Stimulated activated CD4-positive, alpha-beta T cell treated with anti-CD3 and anti-CD28 coated beads, TNF-alpha, amount 100 ng/mL, for 24 hours (primary cell): ENCODE data around the gene SH3BP2.

Source experiments
- DNase-seq, 3 experiments: peaks; one replicate each; pipeline ENCODE4 v3.0.0-alpha.2; 2020; ENCODE audit warnings: low read depth in 3 of 3

SH3BP2 gene

DNA sequence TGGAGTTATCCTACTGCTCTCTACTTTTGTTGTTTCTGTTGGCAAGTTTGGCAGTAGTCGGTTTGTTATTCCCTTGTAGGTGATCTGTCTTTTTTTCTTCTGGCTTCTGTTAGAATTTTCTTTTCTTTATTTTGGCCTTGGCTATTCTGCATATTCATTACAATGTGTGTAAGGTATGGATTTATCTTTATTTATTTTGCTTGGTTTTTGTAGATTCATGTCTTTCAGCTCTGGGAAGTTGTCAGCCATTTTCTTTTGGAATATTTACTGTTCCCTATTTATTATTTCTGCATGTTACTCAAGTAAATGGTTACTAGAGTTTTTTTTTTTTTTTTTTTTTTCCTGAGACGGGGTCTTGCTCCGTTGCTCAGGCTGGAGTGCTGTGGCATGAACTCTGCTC is 63.4 kb downstream of the SH3BP2 start:
- DNase-seq = no peak

- no peak for DNase-seq
Measured at GRCh38 chr4:2857349-2857927, 64.6 kb downstream of the SH3BP2 start.

- no peak for DNase-seq
Measured at GRCh38 chr4:2858451-2859217, 65.7 kb downstream of the SH3BP2 start.

DNA sequence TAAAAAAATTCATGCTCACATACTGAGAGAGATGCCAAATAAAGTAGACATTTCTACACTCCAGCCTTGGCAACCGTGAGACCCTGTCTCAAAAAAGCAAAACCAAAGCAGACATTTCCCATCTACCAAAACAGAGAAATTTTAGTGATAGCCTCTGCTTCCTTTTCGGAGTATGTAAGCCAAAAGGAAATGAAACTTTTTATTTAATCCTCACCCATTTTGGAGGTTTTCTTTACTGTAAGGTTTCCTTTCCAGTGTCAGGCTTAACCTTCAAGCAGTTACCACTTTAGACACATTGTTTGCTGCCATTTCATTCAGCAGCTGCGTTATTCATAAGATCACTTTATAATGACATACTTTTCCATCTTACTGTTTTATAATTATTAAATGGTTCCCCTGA is 66.6 kb downstream of the SH3BP2 start:
- DNase-seq = no peak

DNA sequence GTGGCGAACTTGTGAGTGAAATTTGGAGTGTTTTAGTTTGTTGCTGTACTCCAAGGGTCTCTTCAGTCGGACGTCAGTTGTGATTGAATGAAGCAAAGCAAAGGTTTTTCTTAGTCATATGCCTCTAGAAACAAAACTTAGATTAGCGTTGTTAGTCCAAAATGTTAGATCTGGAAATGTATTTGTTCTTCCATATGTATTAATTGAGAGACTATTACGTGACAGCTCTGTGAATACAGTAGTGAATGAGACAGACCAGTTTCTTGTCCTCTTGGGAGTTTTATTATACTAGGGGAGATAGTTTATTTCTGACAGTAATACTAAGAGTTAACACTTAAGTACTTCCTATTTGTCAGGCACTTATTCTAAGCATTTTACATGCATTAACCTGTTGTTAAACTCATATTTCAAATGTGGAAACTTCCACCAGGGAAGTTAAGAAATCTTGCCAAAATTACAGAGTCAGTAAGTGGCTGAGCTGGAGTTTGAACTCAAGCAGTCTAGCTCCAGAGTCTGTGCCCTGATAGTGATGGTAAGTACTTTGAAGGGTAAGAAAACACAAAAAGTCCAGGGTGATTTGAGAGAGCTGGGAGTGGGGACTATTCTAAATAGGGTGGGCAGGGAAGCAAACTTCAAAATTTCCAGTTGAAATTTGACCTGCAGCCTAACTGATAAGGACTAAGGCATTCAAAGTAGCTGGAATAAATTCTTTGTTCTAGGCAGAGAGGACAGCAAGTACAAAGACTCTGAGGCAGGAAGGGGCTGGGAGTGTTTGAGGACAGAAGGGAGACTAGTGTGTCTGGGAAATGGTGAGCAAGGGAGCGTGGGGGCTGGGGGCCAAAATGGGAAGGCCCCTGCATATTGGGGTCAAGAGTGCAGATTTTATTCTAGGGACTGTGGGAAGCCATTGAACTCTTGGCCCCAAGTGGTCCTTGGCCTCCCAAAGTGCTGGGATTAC is 67.8 kb downstream of the SH3BP2 start:
- no peak for DNase-seq

DNA sequence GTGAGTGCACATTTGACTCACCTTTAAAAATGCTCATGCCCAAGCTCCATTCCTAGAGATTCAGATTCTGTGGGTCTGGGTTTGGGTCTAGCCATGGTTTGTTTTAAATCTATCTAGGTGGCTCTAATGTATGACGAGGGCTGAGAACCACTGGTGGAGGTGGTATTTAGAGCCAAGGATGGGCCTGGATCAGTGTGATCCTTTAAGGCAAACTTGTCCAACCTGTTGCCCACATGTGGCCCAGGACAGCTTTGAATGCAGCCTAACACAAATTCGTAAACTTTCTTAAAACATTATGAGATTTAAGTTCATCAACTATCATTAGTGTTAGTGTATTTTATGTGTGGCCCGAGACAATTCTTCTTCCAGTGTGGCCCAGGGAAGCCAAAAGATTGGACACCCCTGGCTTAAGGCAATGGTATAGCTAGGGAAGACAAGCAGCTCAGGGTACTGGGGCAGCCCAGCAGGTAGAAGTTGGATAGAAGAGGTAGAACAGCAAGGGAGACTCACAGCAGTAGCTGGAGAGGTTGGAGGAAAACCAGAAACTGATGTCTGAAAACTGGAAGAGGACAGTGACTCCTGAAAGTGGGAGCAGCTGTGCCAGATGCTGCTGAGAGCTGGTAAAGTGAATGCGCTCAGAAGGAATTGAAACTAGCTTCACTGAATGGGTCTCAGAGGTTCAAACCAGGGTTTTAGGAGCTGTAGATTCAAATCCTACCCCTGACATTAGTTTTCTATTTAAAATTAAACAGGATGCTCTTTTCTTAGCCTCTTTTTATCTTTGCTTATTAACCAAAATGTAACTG is 68.9 kb downstream of the SH3BP2 start:
- DNase-seq = no peak

GRCh38 chr4:2862528-2862927 is 69.6 kb downstream of the SH3BP2 start:
- DNase-seq = no peak

DNA sequence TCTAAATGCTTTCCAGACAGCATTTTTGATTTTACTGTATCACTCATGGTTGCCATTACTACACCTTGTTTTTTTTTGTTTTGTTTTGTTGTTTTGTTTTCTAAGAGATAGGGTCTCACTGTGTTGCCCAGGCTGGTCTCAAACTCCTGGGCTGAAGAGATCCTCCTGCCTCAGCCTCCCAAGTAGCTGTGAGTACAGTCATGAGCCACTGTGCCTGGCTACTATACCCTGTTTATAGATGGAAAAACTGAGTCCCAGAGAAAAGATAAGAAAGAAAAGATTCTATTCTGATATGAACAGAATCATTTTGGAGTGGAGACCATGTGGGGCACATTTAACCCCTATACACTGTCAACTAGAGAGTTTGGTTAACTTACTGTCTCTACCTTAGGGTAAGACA is 70.8 kb downstream of the SH3BP2 start:
- no peak for DNase-seq

DNA sequence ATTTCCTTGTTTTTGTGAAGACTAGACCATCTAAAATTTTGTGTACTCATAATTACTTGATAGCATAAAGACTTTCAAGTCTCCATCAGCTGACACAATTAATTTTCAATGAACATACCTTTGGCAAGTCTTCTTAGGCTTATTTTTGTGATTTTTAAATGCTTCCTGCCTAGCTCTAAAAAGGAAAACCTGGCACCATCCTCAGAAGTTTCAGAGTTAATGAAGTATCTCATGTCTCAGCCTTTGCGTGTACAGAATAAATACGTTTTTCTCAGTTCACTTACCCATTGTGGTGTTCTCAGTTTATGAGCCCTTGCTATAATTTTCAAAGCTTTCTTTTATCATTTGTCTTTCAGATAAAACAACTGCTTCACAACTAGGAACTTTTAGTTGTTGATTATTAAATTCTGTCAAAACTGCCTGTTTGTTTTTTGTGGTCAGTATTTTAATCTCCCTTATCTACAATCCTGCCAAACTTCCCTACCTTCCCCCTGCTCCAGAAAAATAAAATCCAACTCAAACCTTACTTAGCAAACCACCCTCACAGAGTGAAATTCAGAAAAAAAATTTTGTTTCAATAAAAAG is 72.4 kb downstream of the SH3BP2 start:
- no peak for DNase-seq

GRCh38 chr4:2866160-2866861 is 73.4 kb downstream of the SH3BP2 start:
- DNase-seq = no peak

DNA sequence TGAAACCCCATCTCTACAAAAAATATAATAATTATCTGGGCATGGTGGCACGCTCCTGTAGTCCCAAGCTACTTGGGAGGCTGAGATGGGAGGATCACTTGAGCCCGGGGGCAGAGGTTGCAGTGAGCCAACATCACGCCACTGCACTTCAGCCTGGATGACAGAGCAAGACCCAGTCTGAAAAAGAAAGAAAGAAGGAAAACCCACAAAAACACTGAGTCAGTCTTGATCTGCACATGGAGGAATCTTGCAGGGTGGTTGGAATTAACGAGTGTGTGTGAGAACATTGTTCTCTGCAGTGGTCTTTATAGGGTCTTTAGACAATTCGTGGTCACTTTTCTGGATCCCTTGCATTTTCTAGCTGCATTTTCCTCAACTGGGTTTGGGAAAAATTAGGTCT is 74.0 kb downstream of the SH3BP2 start:
- no peak for DNase-seq

GRCh38 chr4:2867758-2868491 is 75.0 kb downstream of the SH3BP2 start:
- no peak for DNase-seq

GRCh38 chr4:2868877-2869487 is 76.1 kb downstream of the SH3BP2 start:
- no peak for DNase-seq

DNA sequence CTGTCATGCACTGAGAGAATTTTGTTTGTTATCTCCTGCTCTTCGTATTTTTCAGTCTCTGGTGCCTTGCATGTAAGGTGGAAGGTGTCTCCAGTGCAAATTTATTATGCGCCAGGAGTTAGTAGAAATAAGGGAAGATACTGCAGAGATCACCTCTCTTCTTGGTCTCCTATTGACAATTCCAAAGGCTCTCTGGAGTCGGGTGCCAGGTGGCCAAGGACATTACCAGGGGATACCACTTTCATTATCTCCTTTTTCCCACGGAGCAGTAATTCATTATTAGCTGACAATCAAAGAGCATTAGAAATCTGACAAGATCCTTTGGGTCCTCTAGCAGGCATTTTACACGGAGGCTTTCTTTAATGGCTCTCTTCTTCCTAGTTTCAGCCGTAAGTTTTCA is 76.8 kb downstream of the SH3BP2 start:
- no peak for DNase-seq

DNA sequence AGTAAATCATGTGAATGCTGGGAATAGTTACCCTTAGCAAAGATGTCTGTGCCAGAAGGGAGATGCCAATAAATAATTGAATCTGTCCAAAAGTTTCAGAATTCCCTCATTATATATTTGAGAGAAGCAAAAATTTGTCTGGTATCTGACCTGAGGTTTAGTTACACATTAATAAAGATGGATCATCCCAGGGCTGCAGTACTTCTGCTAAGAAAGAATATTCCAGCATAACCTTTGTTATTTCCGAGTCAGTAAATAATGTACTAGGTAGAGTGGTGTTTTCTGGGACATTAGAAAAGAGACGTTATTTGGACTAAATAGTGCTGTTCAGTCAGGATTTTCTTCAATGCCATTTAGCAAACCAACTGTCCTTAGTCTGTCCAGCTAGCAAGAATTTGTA is 77.2 kb downstream of the SH3BP2 start:
- no peak for DNase-seq

DNA sequence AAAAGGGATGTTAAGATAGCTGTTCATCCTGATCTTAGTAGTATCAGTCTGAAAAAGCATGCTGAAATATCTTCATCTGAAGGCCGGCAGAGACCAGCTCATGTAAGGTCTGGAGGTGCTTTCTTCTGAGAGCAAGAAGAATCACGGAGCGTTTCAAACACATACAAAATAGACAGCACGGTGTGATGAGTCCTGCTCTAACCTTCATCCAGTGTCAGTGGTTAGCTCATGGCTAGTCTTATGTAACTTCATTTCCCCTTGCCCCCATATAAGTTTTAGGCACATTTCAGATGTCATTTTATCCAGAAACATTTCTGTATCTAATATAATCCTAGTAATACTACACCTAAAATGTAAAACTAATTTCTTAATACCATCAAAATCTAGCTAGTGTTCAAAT is 78.6 kb downstream of the SH3BP2 start:
- no peak for DNase-seq

DNA sequence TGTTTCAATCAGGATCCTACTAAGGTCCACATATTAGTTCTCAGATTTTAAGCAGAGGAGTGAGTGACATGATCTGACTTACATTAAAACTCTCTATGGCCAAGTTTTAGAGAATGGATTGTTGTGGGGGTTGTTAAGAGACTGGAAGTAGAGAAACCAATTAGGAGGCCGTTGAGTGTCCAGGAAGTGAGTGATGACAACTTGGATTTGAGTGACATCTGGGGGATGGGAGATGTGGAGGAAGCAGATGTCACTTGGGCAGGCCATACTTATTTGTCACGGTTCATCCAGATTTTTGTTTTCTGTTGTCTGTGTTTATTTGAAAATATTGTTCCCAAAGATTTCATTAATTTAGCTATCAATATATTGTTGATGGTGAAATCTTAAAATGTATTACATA is 79.0 kb downstream of the SH3BP2 start:
- DNase-seq = no peak

DNA sequence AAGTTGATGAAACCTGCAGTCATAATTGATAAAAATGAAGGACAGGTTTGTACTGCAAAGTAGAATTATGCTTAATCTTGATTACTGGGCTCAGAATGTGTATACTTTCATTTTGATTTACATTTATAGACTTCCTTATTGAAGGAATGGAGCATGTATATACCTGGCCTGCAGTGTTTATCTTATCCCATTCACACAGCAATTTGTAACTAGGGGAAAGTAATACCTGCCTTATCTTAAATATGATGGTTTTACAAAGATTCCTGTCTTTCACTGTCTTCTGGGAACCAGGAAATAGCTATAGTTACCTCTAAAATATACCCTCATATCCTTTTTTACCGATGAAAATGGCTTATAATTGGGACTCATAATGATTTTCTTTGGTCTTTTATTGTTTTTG is 80.4 kb downstream of the SH3BP2 start:
- no peak for DNase-seq

DNA sequence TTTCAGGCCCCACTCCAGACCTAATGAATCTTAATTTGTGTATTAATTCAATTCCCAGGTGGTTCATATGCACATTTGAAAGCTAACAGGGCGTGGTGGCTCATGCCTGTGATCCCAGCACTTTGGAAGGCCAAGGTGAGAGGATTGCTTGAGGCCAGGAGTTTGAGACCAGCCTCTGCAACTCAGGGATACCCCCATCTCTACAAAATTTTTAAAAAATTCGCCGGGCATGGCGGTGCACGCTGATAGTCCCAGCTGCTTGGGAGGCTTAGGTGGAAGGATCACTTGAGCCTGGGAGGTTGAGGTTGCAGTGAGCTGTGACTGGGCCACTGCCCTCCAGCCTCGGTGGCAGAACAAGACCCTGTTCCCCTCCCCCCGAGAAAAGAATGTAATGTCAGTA is 82.0 kb downstream of the SH3BP2 start:
- DNase-seq = no peak

GRCh38 chr4:2875556-2875955 is 82.7 kb downstream of the SH3BP2 start:
- no peak for DNase-seq
